ENCODE data around the gene SLC24A3. TPM values are rescaled to one million over a fixed set of nuclear protein-coding genes. Genes with fewer than 3 reads are reported as not detected.

The SLC24A3 gene
- total RNA-seq, 1 donor from 2014 or later: 0.51 TPM

DNA sequence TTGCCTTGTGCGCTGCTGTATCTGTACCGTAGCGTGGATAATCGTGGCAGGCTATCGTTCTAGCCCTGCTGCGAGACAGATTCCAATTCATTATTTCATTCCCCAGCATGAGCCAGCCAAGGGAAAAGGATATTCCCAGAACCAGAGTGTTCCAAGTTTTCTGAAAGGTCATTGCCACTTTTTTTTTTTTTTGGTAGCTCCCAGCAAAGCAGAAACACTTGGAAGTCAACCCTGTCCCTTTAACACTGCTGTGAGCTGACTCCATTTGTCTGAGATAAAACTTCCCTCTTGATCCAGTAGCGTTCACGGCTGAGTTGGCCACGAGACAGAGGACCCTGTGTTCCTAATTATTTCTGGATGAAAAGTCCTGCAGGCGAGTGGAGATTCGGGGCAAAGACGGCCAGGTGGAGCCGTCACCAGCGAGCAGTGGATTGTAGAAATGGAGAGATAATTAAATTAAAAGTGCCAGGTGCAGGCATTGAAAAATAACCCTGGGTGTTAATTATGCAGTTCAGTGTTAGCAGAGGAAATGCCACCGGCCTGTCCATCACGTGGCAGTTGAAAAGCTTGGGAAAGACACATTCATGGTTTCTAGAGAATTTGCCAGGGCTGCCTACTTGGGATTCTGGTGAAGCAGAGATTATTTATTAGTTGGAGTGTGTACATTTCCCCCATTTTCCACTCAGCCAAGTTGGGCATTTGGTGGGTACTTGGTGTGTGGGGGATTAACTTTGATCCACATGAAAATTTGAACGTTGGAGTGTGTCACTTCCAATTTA lies 164.2 kb downstream of the SLC24A3 start:
- H3K36me3 Mint-ChIP-seq (ENCODE audit: low read depth): no peaks in the 10 kb centered on the region

DNA sequence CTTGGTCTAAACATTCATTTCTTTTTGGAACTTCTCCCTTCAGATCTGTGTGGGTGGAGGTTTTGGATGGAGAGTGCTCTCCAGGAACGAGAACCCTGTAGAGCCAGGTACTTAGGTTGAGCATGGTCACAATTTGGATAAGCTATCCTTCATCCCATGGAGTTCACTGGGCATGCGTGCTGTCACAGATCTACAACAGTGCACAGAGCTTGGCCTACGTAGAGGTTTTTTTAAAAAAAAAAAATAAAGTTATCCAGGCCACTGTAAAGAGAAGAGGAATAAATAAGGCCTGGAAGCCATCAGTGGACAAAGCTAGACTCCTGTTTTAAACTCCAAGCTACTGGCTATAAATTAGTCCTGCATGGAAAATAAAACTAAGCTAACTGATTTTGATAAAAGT lies 165.6 kb downstream of the SLC24A3 start:
- no peak for DNase-seq (ENCODE audit: low read depth, low spot score)
- peaks cover 12% of the 10 kb centered on the region for H3K27me3 Mint-ChIP-seq (ENCODE audit: low read depth)
- H3K4me3 Mint-ChIP-seq: no peak overlapping the region
- H3K27ac Mint-ChIP-seq (ENCODE audit: unreplicated experiment): no peak overlapping the region
- H3K4me1 Mint-ChIP-seq: no peaks in the 10 kb centered on the region
- no peaks in the 10 kb centered on the region for H3K36me3 Mint-ChIP-seq (ENCODE audit: low read depth)
- H3K9me3 Mint-ChIP-seq: no peaks in the 10 kb centered on the region
- TF ChIP-seq, protein P1, sequence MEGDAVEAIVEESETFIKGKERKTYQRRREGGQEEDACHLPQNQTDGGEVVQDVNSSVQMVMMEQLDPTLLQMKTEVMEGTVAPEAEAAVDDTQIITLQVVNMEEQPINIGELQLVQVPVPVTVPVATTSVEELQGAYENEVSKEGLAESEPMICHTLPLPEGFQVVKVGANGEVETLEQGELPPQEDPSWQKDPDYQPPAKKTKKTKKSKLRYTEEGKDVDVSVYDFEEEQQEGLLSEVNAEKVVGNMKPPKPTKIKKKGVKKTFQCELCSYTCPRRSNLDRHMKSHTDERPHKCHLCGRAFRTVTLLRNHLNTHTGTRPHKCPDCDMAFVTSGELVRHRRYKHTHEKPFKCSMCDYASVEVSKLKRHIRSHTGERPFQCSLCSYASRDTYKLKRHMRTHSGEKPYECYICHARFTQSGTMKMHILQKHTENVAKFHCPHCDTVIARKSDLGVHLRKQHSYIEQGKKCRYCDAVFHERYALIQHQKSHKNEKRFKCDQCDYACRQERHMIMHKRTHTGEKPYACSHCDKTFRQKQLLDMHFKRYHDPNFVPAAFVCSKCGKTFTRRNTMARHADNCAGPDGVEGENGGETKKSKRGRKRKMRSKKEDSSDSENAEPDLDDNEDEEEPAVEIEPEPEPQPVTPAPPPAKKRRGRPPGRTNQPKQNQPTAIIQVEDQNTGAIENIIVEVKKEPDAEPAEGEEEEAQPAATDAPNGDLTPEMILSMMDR (conservative IDR thresholded peaks at IDR 0.05): no peak

More for the DNA sequence above, 164.2 kb downstream of the SLC24A3 start:
- H3K4me1 Mint-ChIP-seq: no peaks in the 10 kb centered on the region
- no peaks in the 10 kb centered on the region for H3K9me3 Mint-ChIP-seq
- DNase-seq (ENCODE audit: low read depth, low spot score): no peak
- H3K27me3 Mint-ChIP-seq (ENCODE audit: low read depth): peaks cover 9% of the 10 kb centered on the region
- no peak overlapping the region for H3K4me3 Mint-ChIP-seq
- no peak overlapping the region for H3K27ac Mint-ChIP-seq (ENCODE audit: unreplicated experiment)
- TF ChIP-seq, protein P1 (conservative IDR thresholded peaks at IDR 0.05): no peak

DNA sequence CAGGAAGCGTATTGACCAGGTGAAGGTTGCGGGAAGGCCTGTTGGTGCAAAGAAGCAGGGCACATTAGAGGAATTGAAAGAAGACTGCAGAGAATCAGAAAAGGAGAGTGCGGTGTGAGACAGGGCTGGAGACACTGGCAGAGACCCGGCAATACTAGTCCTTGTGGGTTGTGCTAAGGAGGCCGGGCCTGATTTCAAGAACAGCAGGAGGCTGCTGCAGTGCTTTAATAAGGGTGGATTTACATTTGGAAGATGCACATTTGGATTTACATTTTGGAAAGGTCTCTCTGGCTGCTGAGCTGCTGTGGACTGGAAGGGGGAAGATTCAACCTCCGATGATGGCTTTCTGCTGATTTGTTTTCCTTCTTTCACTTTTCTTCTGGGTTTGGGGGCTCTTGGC lies 167.8 kb downstream of the SLC24A3 start:
- no peak overlapping the region for H3K4me3 Mint-ChIP-seq
- no peak overlapping the region for H3K27ac Mint-ChIP-seq (ENCODE audit: unreplicated experiment)

DNA sequence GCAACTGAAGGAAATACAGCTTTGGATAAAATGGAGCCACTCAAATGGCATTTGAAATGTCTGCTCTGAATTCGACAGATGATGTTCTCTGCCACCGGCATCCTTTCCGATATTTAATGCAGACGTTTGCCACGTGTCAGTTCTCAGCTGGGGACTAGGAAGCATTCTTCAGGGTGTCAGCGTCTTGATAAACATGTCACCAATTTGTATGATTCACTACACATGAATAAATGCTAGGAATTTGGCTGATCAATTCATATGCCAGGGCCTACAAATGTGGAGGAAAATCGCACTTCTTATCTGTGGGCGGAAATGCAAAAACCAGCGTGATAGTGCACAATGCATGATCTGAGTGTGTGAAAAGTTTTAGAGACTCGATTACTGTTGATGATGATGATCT lies 169.5 kb downstream of the SLC24A3 start:
- TF ChIP-seq, protein P1 (conservative IDR thresholded peaks at IDR 0.05): no peak
- H3K27ac Mint-ChIP-seq (ENCODE audit: unreplicated experiment): no peak overlapping the region

More for the DNA sequence above, 167.8 kb downstream of the SLC24A3 start:
- H3K36me3 Mint-ChIP-seq (ENCODE audit: low read depth): no peaks in the 10 kb centered on the region
- H3K9me3 Mint-ChIP-seq: no peaks in the 10 kb centered on the region
- H3K4me1 Mint-ChIP-seq: no peaks in the 10 kb centered on the region
- TF ChIP-seq, protein P1 (conservative IDR thresholded peaks at IDR 0.05): no peak
- peaks cover 17% of the 10 kb centered on the region for H3K27me3 Mint-ChIP-seq (ENCODE audit: low read depth)
- no peak for DNase-seq (ENCODE audit: low read depth, low spot score)

DNA sequence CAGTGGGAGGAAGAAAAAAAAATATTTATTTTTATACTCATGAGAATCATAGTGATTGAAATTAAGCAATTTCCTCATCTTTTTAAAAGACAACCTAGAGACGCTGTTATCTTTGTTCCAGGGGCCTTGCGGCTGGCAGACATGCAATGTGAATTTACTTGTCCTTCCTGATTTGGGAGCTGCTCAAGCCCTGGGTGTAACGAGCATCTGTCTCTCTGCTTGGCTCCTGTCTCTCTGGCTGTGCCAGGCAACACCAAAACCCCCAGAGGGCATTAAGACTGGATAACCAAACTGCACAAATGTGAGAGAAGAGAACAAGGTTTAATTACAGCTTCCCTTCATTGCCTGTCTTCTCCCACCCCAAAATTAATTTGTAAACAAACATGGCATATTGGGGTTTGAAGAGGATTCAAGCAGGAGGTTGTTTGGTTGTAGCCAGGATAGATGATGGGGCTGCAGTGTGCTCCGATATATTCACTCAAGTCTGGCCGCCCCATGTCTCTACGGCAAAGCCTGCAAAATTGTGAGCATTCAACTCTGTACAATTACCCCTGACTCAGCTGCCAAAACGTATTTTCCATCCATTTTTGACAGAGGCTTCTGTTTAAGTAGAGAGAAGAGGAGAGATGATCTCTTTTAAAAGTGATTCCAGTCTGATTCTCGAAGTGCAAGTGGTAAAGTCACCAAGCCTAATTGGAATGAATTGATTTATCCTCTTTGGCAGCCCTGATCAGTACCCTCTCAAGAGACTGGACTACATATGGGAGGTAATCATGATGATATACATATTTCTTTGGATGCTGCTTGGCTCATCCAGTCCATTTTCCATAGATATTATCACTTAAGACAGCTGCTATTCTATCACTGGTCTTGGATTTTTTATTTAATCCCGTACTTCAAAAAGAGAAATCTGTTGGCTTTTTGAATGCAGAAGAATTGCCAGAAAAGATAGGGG lies 170.2 kb downstream of the SLC24A3 start:
- Mint-ChIP-seq H3K27ac (ENCODE audit: unreplicated experiment) (no peak overlapping the region), H3K36me3 (ENCODE audit: low read depth) (no peaks in the 10 kb centered on the region), H3K27me3 (ENCODE audit: low read depth) (peaks cover 24% of the 10 kb centered on the region), H3K9me3 (no peaks in the 10 kb centered on the region), H3K4me3 (no peak overlapping the region), H3K4me1 (no peaks in the 10 kb centered on the region)
- no peak for DNase-seq (ENCODE audit: low read depth, low spot score)
- TF ChIP-seq, protein P1 (conservative IDR thresholded peaks at IDR 0.05): no peak

More for the DNA sequence above, 169.5 kb downstream of the SLC24A3 start:
- H3K4me1 Mint-ChIP-seq: no peaks in the 10 kb centered on the region
- peaks cover 21% of the 10 kb centered on the region for H3K27me3 Mint-ChIP-seq (ENCODE audit: low read depth)
- DNase-seq (ENCODE audit: low read depth, low spot score): no peak
- H3K4me3 Mint-ChIP-seq: no peak overlapping the region
- H3K36me3 Mint-ChIP-seq (ENCODE audit: low read depth): no peaks in the 10 kb centered on the region
- no peaks in the 10 kb centered on the region for H3K9me3 Mint-ChIP-seq
